Activated naive CD8-positive, alpha-beta T cell (primary cell): ENCODE measurements around the gene TBC1D22A.

ENCODE experiments used
- H3K27ac Mint-ChIP-seq: one replicate; pipeline ENCODE4 v1.8.0; 2021; ENCODE audit warnings: mixed read lengths
- H3K27me3 Mint-ChIP-seq: one replicate; pipeline ENCODE4 v1.8.0; 2021; ENCODE audit warnings: mixed read lengths
- H3K36me3 Mint-ChIP-seq: one replicate; pipeline ENCODE4 v1.8.0; 2021; ENCODE audit warnings: mixed read lengths
- H3K4me1 Mint-ChIP-seq: one replicate; pipeline ENCODE4 v1.8.0; 2021; ENCODE audit warnings: low read depth, mixed read lengths
- H3K4me3 Mint-ChIP-seq: one replicate; pipeline ENCODE4 v1.8.0; 2021; ENCODE audit warnings: mild to moderate bottlenecking, mixed read lengths
- H3K9me3 Mint-ChIP-seq: one replicate; pipeline ENCODE4 v1.8.0; 2021; ENCODE audit warnings: low read depth, mixed read lengths

The TBC1D22A gene

GRCh38 chr22:47119181-47119580 is 356.7 kb downstream of the TBC1D22A start:
- H3K4me1 Mint-ChIP-seq = peaks cover 2% of the 10 kb centered on the region
- no peak overlapping the region for H3K27ac Mint-ChIP-seq
- H3K27me3 Mint-ChIP-seq = no peaks in the 10 kb centered on the region
- H3K4me3 Mint-ChIP-seq = no peak overlapping the region
- H3K36me3 Mint-ChIP-seq = no peaks in the 10 kb centered on the region
- H3K9me3 Mint-ChIP-seq = no peaks in the 10 kb centered on the region

- Mint-ChIP-seq H3K27me3 (no peaks in the 10 kb centered on the region), H3K9me3 (no peaks in the 10 kb centered on the region), H3K27ac (no peak overlapping the region), H3K4me3 (no peak overlapping the region), H3K36me3 (no peaks in the 10 kb centered on the region), H3K4me1 (peaks cover 4% of the 10 kb centered on the region)
These were observed 357.9 kb downstream of the TBC1D22A start for GRCh38 chr22:47120399-47120798.

GRCh38 chr22:47121791-47122190 is 359.3 kb downstream of the TBC1D22A start:
- Mint-ChIP-seq H3K27ac (no peak overlapping the region), H3K9me3 (no peaks in the 10 kb centered on the region), H3K4me1 (peaks cover 8% of the 10 kb centered on the region), H3K36me3 (no peaks in the 10 kb centered on the region), H3K27me3 (no peaks in the 10 kb centered on the region), H3K4me3 (no peak overlapping the region)

- H3K27ac Mint-ChIP-seq = no peak overlapping the region
- no peaks in the 10 kb centered on the region for H3K27me3 Mint-ChIP-seq
- no peaks in the 10 kb centered on the region for H3K36me3 Mint-ChIP-seq
- H3K4me3 Mint-ChIP-seq = no peak overlapping the region
- no peaks in the 10 kb centered on the region for H3K9me3 Mint-ChIP-seq
- H3K4me1 Mint-ChIP-seq = peaks cover 8% of the 10 kb centered on the region
These were observed 360.1 kb downstream of the TBC1D22A start for GRCh38 chr22:47122441-47123000.

- H3K9me3 Mint-ChIP-seq = no peaks in the 10 kb centered on the region
- no peaks in the 10 kb centered on the region for H3K27me3 Mint-ChIP-seq
- no peaks in the 10 kb centered on the region for H3K36me3 Mint-ChIP-seq
- H3K4me1 Mint-ChIP-seq = peaks cover 8% of the 10 kb centered on the region
- H3K4me3 Mint-ChIP-seq = no peak overlapping the region
- no peak overlapping the region for H3K27ac Mint-ChIP-seq
These were observed 360.8 kb downstream of the TBC1D22A start for GRCh38 chr22:47123006-47123826.

- H3K9me3 Mint-ChIP-seq = no peaks in the 10 kb centered on the region
- H3K36me3 Mint-ChIP-seq = no peaks in the 10 kb centered on the region
- peaks cover 8% of the 10 kb centered on the region for H3K4me1 Mint-ChIP-seq
- no peak overlapping the region for H3K27ac Mint-ChIP-seq
- H3K27me3 Mint-ChIP-seq = no peaks in the 10 kb centered on the region
- no peak overlapping the region for H3K4me3 Mint-ChIP-seq
These were observed 361.5 kb downstream of the TBC1D22A start for GRCh38 chr22:47123827-47124442.

- Mint-ChIP-seq H3K27ac (no peak overlapping the region), H3K4me3 (no peak overlapping the region)
These were observed 362.0 kb downstream of the TBC1D22A start for GRCh38 chr22:47124451-47124881.

GRCh38 chr22:47124961-47125360 is 362.5 kb downstream of the TBC1D22A start:
- H3K27me3 Mint-ChIP-seq = no peaks in the 10 kb centered on the region

More at GRCh38 chr22:47124451-47124881, 362.0 kb downstream of the TBC1D22A start:
- no peaks in the 10 kb centered on the region for H3K36me3 Mint-ChIP-seq
- peaks cover 8% of the 10 kb centered on the region for H3K4me1 Mint-ChIP-seq
- H3K9me3 Mint-ChIP-seq = no peaks in the 10 kb centered on the region
- H3K27me3 Mint-ChIP-seq = no peaks in the 10 kb centered on the region

GRCh38 chr22:47125603-47126002 is 363.2 kb downstream of the TBC1D22A start:
- H3K27ac Mint-ChIP-seq = no peak overlapping the region
- H3K9me3 Mint-ChIP-seq = no peaks in the 10 kb centered on the region
- no peaks in the 10 kb centered on the region for H3K27me3 Mint-ChIP-seq
- no peaks in the 10 kb centered on the region for H3K36me3 Mint-ChIP-seq
- peaks cover 8% of the 10 kb centered on the region for H3K4me1 Mint-ChIP-seq
- H3K4me3 Mint-ChIP-seq = no peak overlapping the region

More at GRCh38 chr22:47124961-47125360, 362.5 kb downstream of the TBC1D22A start:
- H3K9me3 Mint-ChIP-seq = no peaks in the 10 kb centered on the region
- no peak overlapping the region for H3K4me3 Mint-ChIP-seq
- H3K4me1 Mint-ChIP-seq = peaks cover 8% of the 10 kb centered on the region
- H3K36me3 Mint-ChIP-seq = no peaks in the 10 kb centered on the region
- H3K27ac Mint-ChIP-seq = no peak overlapping the region

GRCh38 chr22:47126344-47126811 is 363.9 kb downstream of the TBC1D22A start:
- H3K27ac Mint-ChIP-seq = no peak overlapping the region
- H3K27me3 Mint-ChIP-seq = no peaks in the 10 kb centered on the region
- no peaks in the 10 kb centered on the region for H3K9me3 Mint-ChIP-seq

GRCh38 chr22:47127441-47127871 is 365.0 kb downstream of the TBC1D22A start:
- Mint-ChIP-seq H3K4me1 (peaks cover 8% of the 10 kb centered on the region), H3K36me3 (no peaks in the 10 kb centered on the region), H3K27me3 (no peaks in the 10 kb centered on the region), H3K9me3 (no peaks in the 10 kb centered on the region), H3K4me3 (no peak overlapping the region), H3K27ac (no peak overlapping the region)

More at GRCh38 chr22:47126344-47126811, 363.9 kb downstream of the TBC1D22A start:
- no peaks in the 10 kb centered on the region for H3K36me3 Mint-ChIP-seq
- peaks cover 8% of the 10 kb centered on the region for H3K4me1 Mint-ChIP-seq
- H3K4me3 Mint-ChIP-seq = no peak overlapping the region

GRCh38 chr22:47128216-47128615 is 365.8 kb downstream of the TBC1D22A start:
- no peaks in the 10 kb centered on the region for H3K27me3 Mint-ChIP-seq
- no peaks in the 10 kb centered on the region for H3K36me3 Mint-ChIP-seq
- H3K9me3 Mint-ChIP-seq = no peaks in the 10 kb centered on the region
- peaks cover 8% of the 10 kb centered on the region for H3K4me1 Mint-ChIP-seq
- H3K27ac Mint-ChIP-seq = no peak overlapping the region
- H3K4me3 Mint-ChIP-seq = no peak overlapping the region

GRCh38 chr22:47128622-47129215 is 366.3 kb downstream of the TBC1D22A start:
- Mint-ChIP-seq H3K27ac (no peak overlapping the region), H3K27me3 (no peaks in the 10 kb centered on the region), H3K9me3 (no peaks in the 10 kb centered on the region), H3K36me3 (no peaks in the 10 kb centered on the region), H3K4me1 (peaks cover 7% of the 10 kb centered on the region), H3K4me3 (no peak overlapping the region)

GRCh38 chr22:47129902-47130635 is 367.6 kb downstream of the TBC1D22A start:
- Mint-ChIP-seq H3K4me1 (peaks cover 7% of the 10 kb centered on the region), H3K27ac (peak overlapping the region; percentile 50), H3K36me3 (no peaks in the 10 kb centered on the region), H3K4me3 (no peak overlapping the region), H3K27me3 (no peaks in the 10 kb centered on the region), H3K9me3 (no peaks in the 10 kb centered on the region)
